H1 (cell line): Measurements from ENCODE around the gene HDAC9. TPM values are rescaled to one million over a fixed set of nuclear protein-coding genes. Genes with fewer than 3 reads are reported as not detected.

Experiments
- CTCF ChIA-PET: fragments of 300-600 bp; sonication (Branson Sonifier 250); formaldehyde crosslinking; loops from one replicate; lab custom pipeline; 2021; ENCODE audit not compliant: partially characterized antibody; lab: Charles Lee
- POLR2A ChIA-PET: fragments of 300-600 bp; sonication (Branson Sonifier 250); formaldehyde crosslinking; loops from one replicate; lab custom pipeline; 2021; ENCODE audit warnings: inconsistent platforms; ENCODE audit not compliant: partially characterized antibody; lab: Charles Lee
- DNase-seq, 2 experiments: peaks; one replicate each; pipeline versions ENCODE4 v3.0.0 to v3.0.0-alpha.2; 2010 to 2022; ENCODE audit warnings: low spot score in 2 of 2, low read depth in 1 of 2, mixed read lengths in 1 of 2
- FAIRE-seq: peaks from 2 replicates; lab custom pipeline; 2011; peaks lifted over from hg19 to GRCh38; lab: Jason Lieb, UNC
- H2AFZ ChIP-seq: 2 replicates; pipeline ENCODE4 v1.8.1; 2012; ENCODE audit warnings: low read length, inconsistent platforms
- H2AK5ac ChIP-seq: 2 replicates; pipeline ENCODE4 v1.6.1; 2013; ENCODE audit warnings: low read depth, low read length
- H2BK120ac ChIP-seq: replicated peaks from 2 replicates; pipeline ENCODE3; 2013; ENCODE audit warnings: low read depth, low read length, inconsistent platforms
- H2BK12ac ChIP-seq: 2 replicates; pipeline ENCODE4 v1.6.1; 2013; ENCODE audit warnings: low read depth, low read length
- H2BK15ac ChIP-seq: 2 replicates; pipeline ENCODE4 v1.6.1; 2013; ENCODE audit warnings: low read length
- H2BK20ac ChIP-seq: 2 replicates; pipeline ENCODE4 v1.6.1; 2013; ENCODE audit warnings: low read length
- H2BK5ac ChIP-seq: 2 replicates; pipeline ENCODE4 v1.6.1; 2013; ENCODE audit warnings: low read depth, low read length
- H3K14ac ChIP-seq: 2 replicates; pipeline ENCODE4 v1.6.1; 2013; ENCODE audit warnings: inconsistent platforms; ENCODE audit not compliant: insufficient read length
- H3K18ac ChIP-seq: 2 replicates; pipeline ENCODE4 v1.6.1; 2013; ENCODE audit warnings: low read length; ENCODE audit errors: extremely low read depth
- H3K23ac ChIP-seq: 2 replicates; pipeline ENCODE4 v1.6.1; 2013; ENCODE audit warnings: inconsistent platforms; ENCODE audit not compliant: insufficient read length
- H3K23me2 ChIP-seq: 2 replicates; pipeline ENCODE4 v1.6.1; 2013; ENCODE audit warnings: low read depth, low read length
- H3K27ac ChIP-seq: 2 replicates; pipeline ENCODE4 v1.6.1; 2011; ENCODE audit warnings: low read depth, low read length, inconsistent platforms
- H3K27me3 ChIP-seq, 4 experiments: replicated peaks in 1 of 4; 1 replicate in 1 of 4; 2 replicates in 3 of 4; pipeline versions ENCODE4 v1.6.1 to v1.8.1; 2011 to 2013; ENCODE audit warnings: low read length in 3 of 4, mild to moderate bottlenecking in 3 of 4, inconsistent platforms in 2 of 4, mixed read lengths in 2 of 4, moderate library complexity in 1 of 4; ENCODE audit not compliant: control insufficient read depth in 3 of 4, insufficient read depth in 3 of 4; ENCODE audit errors: extremely low read depth in 1 of 4
- H3K36me3 ChIP-seq, 4 experiments: 2 replicates each; pipeline versions ENCODE4 v1.6.1 to v1.8.1; 2011 to 2013; ENCODE audit warnings: mild to moderate bottlenecking in 4 of 4, low read length in 3 of 4, moderate library complexity in 2 of 4, control low read depth in 1 of 4, inconsistent platforms in 1 of 4; ENCODE audit not compliant: insufficient read depth in 4 of 4, control insufficient read depth in 2 of 4
- H3K4ac ChIP-seq: replicated peaks from 2 replicates; pipeline ENCODE3; 2013; ENCODE audit warnings: low read length, low read depth, mixed read lengths, inconsistent platforms; ENCODE audit not compliant: insufficient read length
- H3K4me1 ChIP-seq, 4 experiments: replicated peaks in 1 of 4; 1 replicate in 1 of 4; 2 replicates in 3 of 4; pipeline versions ENCODE4 v1.6.1 to v1.8.1; 2011 to 2013; ENCODE audit warnings: low read length in 3 of 4, inconsistent platforms in 2 of 4, mixed read lengths in 1 of 4; ENCODE audit not compliant: insufficient read depth in 4 of 4, control insufficient read depth in 3 of 4
- H3K4me2 ChIP-seq, 2 experiments: 2 replicates each; pipeline versions ENCODE4 v1.6.1 to v1.8.1; 2011 to 2013; ENCODE audit warnings: low read depth in 2 of 2, low read length in 2 of 2, control low read depth in 1 of 2, inconsistent platforms in 1 of 2, mild to moderate bottlenecking in 1 of 2; ENCODE audit not compliant: insufficient read depth in 1 of 2
- H3K4me3 ChIP-seq, 4 experiments: fragments of 200-600, 300-600 bp in 1 of 4; sonication (generic), shearing (Covaris generic), sonication (Bioruptor Twin) in 1 of 4; 2 replicates each; pipeline versions ENCODE4 v1.5.1 to v1.8.1; 2011 to 2016; ENCODE audit warnings: low read length in 4 of 4, low read depth in 3 of 4, control low read depth in 2 of 4, inconsistent platforms in 2 of 4, mild to moderate bottlenecking in 2 of 4, mixed read lengths in 1 of 4, moderate library complexity in 1 of 4; ENCODE audit not compliant: insufficient read depth in 2 of 4; ENCODE audit errors: extremely low read depth in 1 of 4
- H3K56ac ChIP-seq: replicated peaks from 2 replicates; pipeline ENCODE3; 2013; ENCODE audit warnings: low read depth, mild to moderate bottlenecking, mixed read lengths, low read length, inconsistent platforms; ENCODE audit not compliant: insufficient read length
- H3K79me1 ChIP-seq: 2 replicates; pipeline ENCODE4 v1.6.1; 2013; ENCODE audit warnings: low read depth, low read length, control low read depth
- H3K79me2 ChIP-seq, 2 experiments: 2 replicates each; pipeline versions ENCODE4 v1.6.1 to v1.8.1; 2012 to 2013; ENCODE audit warnings: low read length in 2 of 2, mild to moderate bottlenecking in 2 of 2, inconsistent platforms in 1 of 2; ENCODE audit not compliant: insufficient read depth in 2 of 2, control insufficient read depth in 1 of 2
- H3K9ac ChIP-seq, 4 experiments: replicated peaks in 1 of 4; 1 replicate in 1 of 4; 2 replicates in 3 of 4; pipeline versions ENCODE4 v1.6.1 to v1.8.1; 2011 to 2013; ENCODE audit warnings: low read depth in 3 of 4, low read length in 3 of 4, control low read depth in 2 of 4, mild to moderate bottlenecking in 2 of 4, moderate library complexity in 2 of 4, inconsistent platforms in 1 of 4; ENCODE audit errors: extremely low read depth in 1 of 4
- H3K9me3 ChIP-seq, 2 experiments: 2 replicates each; pipeline versions ENCODE4 v1.6.1 to v1.8.1; 2012 to 2013; ENCODE audit warnings: mild to moderate bottlenecking in 2 of 2, moderate library complexity in 2 of 2, control low read depth in 1 of 2, inconsistent platforms in 1 of 2, low read depth in 1 of 2, low read length in 1 of 2, mixed read lengths in 1 of 2; ENCODE audit not compliant: insufficient read depth in 2 of 2
- H4K20me1 ChIP-seq, 2 experiments: replicated peaks in 1 of 2; 2 replicates each; pipeline versions ENCODE3 to v1.8.1; 2011 to 2013; ENCODE audit warnings: inconsistent platforms in 2 of 2, low read length in 2 of 2, mild to moderate bottlenecking in 1 of 2; ENCODE audit not compliant: insufficient read depth in 2 of 2, control insufficient read depth in 1 of 2
- H4K5ac ChIP-seq: 2 replicates; pipeline ENCODE4 v1.6.1; 2013; ENCODE audit warnings: low read length, low read depth, mixed read lengths, inconsistent platforms; ENCODE audit not compliant: insufficient read length
- H4K8ac ChIP-seq: 2 replicates; pipeline ENCODE4 v1.8.0; 2013; ENCODE audit warnings: mild to moderate bottlenecking, moderate library complexity, low read length, inconsistent platforms; ENCODE audit not compliant: insufficient read depth; ENCODE audit errors: extremely low read depth
- H4K91ac ChIP-seq: replicated peaks from 2 replicates; pipeline ENCODE3; 2013; ENCODE audit warnings: low read length, mixed read lengths, inconsistent platforms; ENCODE audit not compliant: insufficient read length
- CBX5 ChIP-seq: fragments of 300-800, 300-1000 bp; sonication (generic); IDR thresholded peaks from 2 replicates; pipeline ENCODE4 v1.7.1; 2016; ENCODE audit warnings: antibody characterized with exemption, low read length, low read depth
- JUN ChIP-seq: IDR thresholded peaks from 2 replicates; pipeline ENCODE4 v1.6.1; 2011; ENCODE audit warnings: low read depth, mild to moderate bottlenecking, improper control_type of control experiment, low read length
- MAFK ChIP-seq: IDR thresholded peaks from 2 replicates; pipeline ENCODE4 v1.6.1; 2012; ENCODE audit warnings: low read depth, mild to moderate bottlenecking, improper control_type of control experiment, low read length
- NANOG ChIP-seq: IDR thresholded peaks from 2 replicates; pipeline ENCODE4 v1.6.1; 2011; ENCODE audit warnings: low read length, low read depth, mild to moderate bottlenecking, inconsistent platforms; ENCODE audit not compliant: insufficient read depth, poor library complexity, severe bottlenecking
- PHF8 ChIP-seq: fragments of 200-600 bp; sonication (generic); conservative IDR thresholded peaks from 2 replicates; pipeline ENCODE4 v1.7.1; 2012; ENCODE audit warnings: low read depth, mild to moderate bottlenecking, inconsistent platforms, low read length, moderate library complexity
- POLR2A ChIP-seq, 2 experiments: IDR thresholded peaks; 1 replicate in 1 of 2; 2 replicates in 1 of 2; pipeline ENCODE4 v1.6.1; 2011; ENCODE audit warnings: low read depth in 2 of 2, low read length in 2 of 2, mild to moderate bottlenecking in 2 of 2; ENCODE audit errors: control extremely low read depth in 1 of 2
- POU5F1 ChIP-seq: IDR thresholded peaks from 2 replicates; pipeline ENCODE4 v1.6.1; 2011; ENCODE audit warnings: low read depth, mild to moderate bottlenecking, low read length, moderate library complexity
- RBBP5 ChIP-seq: IDR thresholded peaks from 2 replicates; pipeline ENCODE4 v1.7.1; 2012; ENCODE audit warnings: low read depth, mild to moderate bottlenecking, inconsistent platforms, low read length, moderate library complexity, borderline replicate concordance
- SP1 ChIP-seq: IDR thresholded peaks from 2 replicates; pipeline ENCODE4 v1.6.1; 2011; ENCODE audit warnings: low read depth, low read length
- SP2 ChIP-seq: IDR thresholded peaks from 2 replicates; pipeline ENCODE4 v1.6.1; 2012; ENCODE audit warnings: mild to moderate bottlenecking, low read length, inconsistent platforms
- SUZ12 ChIP-seq: fragments of 200-600 bp; sonication (generic); IDR thresholded peaks from 2 replicates; pipeline ENCODE4 v1.6.1; 2012; ENCODE audit warnings: mild to moderate bottlenecking, inconsistent platforms, low read length, moderate library complexity, mixed read lengths
- TAF1 ChIP-seq: IDR thresholded peaks from 2 replicates; pipeline ENCODE4 v1.6.1; 2011; ENCODE audit warnings: mild to moderate bottlenecking, low read depth, low read length
- TEAD4 ChIP-seq: IDR thresholded peaks from 2 replicates; pipeline ENCODE4 v1.6.1; 2012; ENCODE audit warnings: low read depth, low read length, inconsistent platforms, mixed read lengths
- YY1 ChIP-seq: IDR thresholded peaks from 2 replicates; pipeline ENCODE4 v1.6.1; 2011; ENCODE audit warnings: low read depth, mild to moderate bottlenecking, low read length
- ZNF274 ChIP-seq: IDR thresholded peaks from 2 replicates; pipeline ENCODE4 v1.7.0; 2012; ENCODE audit warnings: low read length, borderline replicate concordance; ENCODE audit errors: extremely low read depth
- WGBS, 2 experiments: shearing (Covaris generic) in 1 of 2; methylation state at CpG; one replicate each; pipeline versions ENCODE4 v1.1.6 to v1.1.7; 2013 to 2015; ENCODE audit warnings: low lambda C conversion rate in 2 of 2, mixed read lengths in 2 of 2, inconsistent platforms in 1 of 2, low coverage in 1 of 2, missing lambda C conversion rate in 1 of 2; ENCODE audit not compliant: insufficient replicate concordance in 2 of 2, insufficient coverage in 1 of 2, insufficient read length in 1 of 2; ENCODE audit errors: extremely low coverage in 1 of 2, missing lambda C conversion rate in 1 of 2; 5-methylcytosine and 5-hydroxymethylcytosine counted together
- polyA plus RNA-seq, 7 experiments: library from polyadenylated mRNA; depleted of rRNA in 3 of 7; stranded (reverse) in 5 of 7; unstranded in 2 of 7; fragments of >200 nt in 5 of 7; fragments of 200-250 nt in 2 of 7; gene quantifications; 1 replicate in 5 of 7; 2 replicates in 1 of 7; 4 replicates in 1 of 7; pipeline versions ENCODE4 v1.2.1 to v1.2.3, GENCODE V29; 2011 to 2013; ENCODE audit warnings: missing spikeins in 2 of 7, mixed read lengths in 2 of 7
- total RNA-seq: library from RNA; stranded (reverse); fragmentation: NEBNext Ultra II Directional; extraction: Animal tissue kit (Norgen Biotek cat#: 25700); gene quantifications from 2 replicates; pipeline ENCODE4 v1.2.1, GENCODE V29; 2021
- TF ChIP-seq, protein P1 (sequence below): IDR thresholded peaks from 2 replicates; pipeline ENCODE4 v1.6.1; 2011; ENCODE audit warnings: low read depth, mild to moderate bottlenecking, low read length; ENCODE audit not compliant: insufficient read depth

HDAC9 gene
- total and polyA plus RNA-seq, 2 of the 8 experiments (the other 6 are each of a cell fraction or from before 2014, with no cell fraction given) = 9.5 to 13.1 TPM

DNA sequence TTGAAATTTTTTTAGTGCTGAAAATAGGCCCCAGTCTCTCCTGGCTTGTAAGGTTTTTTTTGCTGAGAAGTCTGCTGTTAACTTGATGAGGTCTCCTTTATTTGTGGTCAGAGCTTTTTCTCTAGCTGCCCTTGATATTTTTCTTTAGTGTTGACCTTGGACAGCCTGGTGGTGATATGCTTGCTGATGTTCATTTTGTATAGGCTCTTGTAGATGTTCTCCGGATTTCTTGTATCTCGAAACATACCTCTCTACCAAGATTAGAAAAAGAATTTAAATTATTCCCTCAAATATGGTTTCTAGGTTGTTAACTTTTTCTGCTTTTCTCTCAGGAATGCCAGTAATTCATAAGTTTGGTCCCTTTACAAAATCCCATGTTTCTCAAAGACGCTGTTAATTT lies 519.5 kb downstream of the HDAC9 start:
- Histone ChIP-seq H3K14ac (no peak overlapping the region), H4K91ac (no peak overlapping the region), H2BK120ac (no peak overlapping the region), H4K8ac (no peak overlapping the region), H3K4me2 (no peak overlapping the region), H2BK15ac (no peak overlapping the region), H3K79me1 (no peaks in the 10 kb centered on the region), H3K9me3 (no peaks in the 10 kb centered on the region), H3K18ac (no peak overlapping the region), H3K4me3 (no peak overlapping the region), H4K5ac (no peak overlapping the region), H2BK5ac (no peak overlapping the region), H3K36me3 (no peaks in the 10 kb centered on the region), H3K79me2 (no peaks in the 10 kb centered on the region), H2BK20ac (no peak overlapping the region), H3K9ac (no peak overlapping the region), H2AFZ (no peak overlapping the region), H3K23me2 (no peaks in the 10 kb centered on the region), H2BK12ac (no peak overlapping the region), H3K23ac (no peak overlapping the region), H4K20me1 (no peaks in the 10 kb centered on the region), H3K27me3 (no peaks in the 10 kb centered on the region), H3K56ac (no peak overlapping the region), H3K4ac (no peak overlapping the region)
- ChIA-PET CTCF (no interaction called here), POLR2A (no interaction called here)
- whole genome bisulfite sequencing, 2 experiments = 96% methylated on average over 3 of the region's 3 CpGs; no CpG with 5 or more reads in 1 of the 2 experiments
- FAIRE-seq = no peak
- DNase-seq = no peak
- no peak for TF ChIP-seq JUN
- no peak for TF ChIP-seq YY1
- no peak for TF ChIP-seq NANOG
- no peak for TF ChIP-seq CBX5
- TF ChIP-seq SP2 = no peak
- TF ChIP-seq, protein P1, sequence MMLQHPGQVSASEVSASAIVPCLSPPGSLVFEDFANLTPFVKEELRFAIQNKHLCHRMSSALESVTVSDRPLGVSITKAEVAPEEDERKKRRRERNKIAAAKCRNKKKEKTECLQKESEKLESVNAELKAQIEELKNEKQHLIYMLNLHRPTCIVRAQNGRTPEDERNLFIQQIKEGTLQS = no peak
- no peak for TF ChIP-seq POU5F1
- no peak for TF ChIP-seq ZNF274
- no peak for TF ChIP-seq SUZ12
- TF ChIP-seq SP1 = no peak
- TF ChIP-seq TAF1 = no peak
- TF ChIP-seq PHF8 = no peak
- TF ChIP-seq MAFK = no peak
- no peak for TF ChIP-seq RBBP5
- TF ChIP-seq TEAD4 = no peak
- no peak for TF ChIP-seq POLR2A (IDR thresholded peaks at IDR 0.05; ENCODE audit: control extremely low read depth in 1 of 2, low read depth in 2 of 2, low read length in 2 of 2)
- TF ChIP-seq, all 59 proteins: peak for 0
- no peak overlapping the region for H3K27ac ChIP-seq
- H3K4me1 ChIP-seq = no peaks in the 10 kb centered on the region
- H2AK5ac ChIP-seq = no peak overlapping the region
